NOMO-1 (cell line): ENCODE measurements around the gene CDH2.

Experiments
- DNase-seq, 2 experiments: peaks; one replicate each; lab custom pipeline; 2025; ENCODE audit not compliant: unreplicated experiment in 2 of 2; lab: John Stamatoyannopoulos, UW

Gene CDH2

DNA sequence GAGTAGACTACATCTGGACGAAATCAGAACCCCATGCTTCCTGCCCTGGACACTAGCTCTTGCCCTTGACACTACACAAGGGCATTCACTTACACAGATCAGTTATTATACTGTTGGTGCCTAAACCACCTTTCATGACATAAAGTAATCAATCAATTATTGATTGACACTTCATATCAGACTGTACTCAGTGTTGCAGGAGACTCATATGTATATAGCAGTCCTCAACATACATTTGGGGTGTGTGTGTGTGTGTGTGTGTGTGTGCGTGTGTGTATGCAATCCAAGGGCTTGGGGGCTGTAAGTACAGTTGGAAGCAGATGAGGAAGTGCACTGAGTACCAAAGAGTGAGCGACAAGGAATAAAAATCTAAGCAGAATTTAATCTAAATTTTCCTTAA lies 5.1 kb downstream of the CDH2 start:
- DNase-seq, result no peak

DNA sequence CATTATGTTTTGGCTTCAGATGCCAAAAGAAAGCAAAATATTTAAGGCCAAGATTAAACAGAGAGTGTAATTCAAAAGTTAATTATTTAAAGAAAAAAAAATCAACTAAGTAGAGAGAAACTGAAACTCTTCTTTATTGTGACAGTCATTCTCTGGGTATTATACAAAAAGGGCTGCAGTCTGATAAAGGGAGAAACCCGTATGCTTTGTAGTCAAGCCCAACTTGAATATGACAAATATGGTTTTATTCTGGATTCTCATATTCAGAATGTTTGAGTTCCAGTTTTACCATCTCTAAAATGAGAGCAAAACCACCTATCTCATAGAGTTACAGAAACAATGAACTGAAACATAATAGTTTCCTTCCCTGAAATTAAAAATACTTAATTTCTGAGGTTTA lies 8.2 kb downstream of the CDH2 start:
- no peak for DNase-seq

- no peak for DNase-seq
These were observed 9.0 kb downstream of the CDH2 start for GRCh38 chr18:28167835-28168349.

DNA sequence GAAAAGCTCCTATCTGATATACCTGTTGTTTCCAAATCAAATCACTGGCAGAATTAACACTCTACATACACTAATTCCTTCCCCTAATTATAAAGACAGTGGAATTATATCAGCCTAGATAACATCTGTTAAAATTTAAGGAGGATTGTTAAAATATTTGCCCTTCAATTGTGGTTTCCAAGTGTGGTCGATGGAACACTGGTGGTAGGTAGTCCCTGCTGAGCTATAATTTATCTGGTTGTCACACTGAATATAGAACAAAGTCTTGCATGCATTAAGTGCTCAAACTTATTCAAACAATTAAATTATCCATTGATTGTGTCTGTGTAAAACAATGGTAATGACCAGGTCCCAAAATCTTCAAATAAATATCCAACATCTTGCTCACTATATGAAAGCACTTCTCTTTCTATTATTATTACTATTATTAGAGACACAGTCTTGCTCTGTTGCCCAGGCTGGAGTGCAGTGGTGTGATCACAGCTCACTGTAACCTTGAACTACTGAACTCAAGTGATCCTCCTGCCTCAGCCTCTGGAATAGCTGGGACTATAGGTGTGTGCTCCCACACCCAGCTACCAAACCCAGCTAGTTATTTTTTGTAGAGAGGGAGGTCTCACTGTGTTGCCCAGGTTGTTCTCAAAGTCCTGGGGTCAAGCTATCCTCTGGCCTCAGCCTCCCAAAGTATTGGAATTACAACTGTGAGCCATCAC lies 12.0 kb downstream of the CDH2 start:
- no peak for DNase-seq

- DNase-seq, result no peak
These were observed 13.6 kb downstream of the CDH2 start for GRCh38 chr18:28163201-28163775.

GRCh38 chr18:28161608-28162599 lies 15.0 kb downstream of the CDH2 start:
- DNase-seq, result no peak

DNA sequence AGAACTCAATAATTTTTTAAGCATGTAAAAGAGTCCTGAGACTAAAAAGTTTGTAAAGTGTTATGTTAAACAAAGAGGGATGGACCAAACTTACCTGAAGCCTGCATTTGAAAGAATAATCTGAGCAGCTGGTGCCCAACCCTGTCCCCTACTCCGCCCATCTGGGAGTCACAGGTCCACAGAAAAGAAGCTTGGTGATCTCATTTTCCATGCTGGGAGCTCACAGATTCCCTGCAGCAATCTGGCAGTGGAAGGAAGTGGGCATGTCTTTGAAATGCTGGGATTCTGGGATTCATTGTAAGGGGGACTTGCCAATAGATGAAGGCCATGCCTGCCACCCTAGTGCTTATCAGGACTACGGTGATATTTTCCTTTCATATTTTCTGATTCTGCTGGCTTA lies 17.9 kb downstream of the CDH2 start:
- DNase-seq, result no peak

DNA sequence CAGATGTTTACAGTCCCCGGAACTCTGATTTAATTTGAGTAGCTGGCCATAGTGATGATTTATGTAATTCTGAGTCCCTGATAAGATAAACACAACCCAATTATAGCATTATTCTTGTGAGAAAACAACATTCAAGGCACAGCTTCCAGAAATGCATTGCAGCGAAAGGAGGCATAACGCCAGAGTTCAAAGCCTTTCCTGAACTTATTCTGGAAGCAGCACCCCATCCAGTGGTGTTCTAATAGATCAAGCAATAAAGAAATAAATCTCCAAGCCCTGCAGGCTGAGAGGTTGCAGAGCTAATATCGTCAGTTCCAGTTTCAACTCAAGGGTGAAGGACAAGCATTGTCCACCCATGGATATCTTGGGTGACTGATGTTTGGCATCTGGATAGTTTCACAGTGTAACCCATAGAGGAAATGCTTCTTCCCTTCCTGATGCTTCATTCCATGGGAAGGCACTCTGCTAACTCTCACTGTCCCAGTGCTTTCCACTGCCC lies 18.8 kb downstream of the CDH2 start:
- DNase-seq, result no peak

DNA sequence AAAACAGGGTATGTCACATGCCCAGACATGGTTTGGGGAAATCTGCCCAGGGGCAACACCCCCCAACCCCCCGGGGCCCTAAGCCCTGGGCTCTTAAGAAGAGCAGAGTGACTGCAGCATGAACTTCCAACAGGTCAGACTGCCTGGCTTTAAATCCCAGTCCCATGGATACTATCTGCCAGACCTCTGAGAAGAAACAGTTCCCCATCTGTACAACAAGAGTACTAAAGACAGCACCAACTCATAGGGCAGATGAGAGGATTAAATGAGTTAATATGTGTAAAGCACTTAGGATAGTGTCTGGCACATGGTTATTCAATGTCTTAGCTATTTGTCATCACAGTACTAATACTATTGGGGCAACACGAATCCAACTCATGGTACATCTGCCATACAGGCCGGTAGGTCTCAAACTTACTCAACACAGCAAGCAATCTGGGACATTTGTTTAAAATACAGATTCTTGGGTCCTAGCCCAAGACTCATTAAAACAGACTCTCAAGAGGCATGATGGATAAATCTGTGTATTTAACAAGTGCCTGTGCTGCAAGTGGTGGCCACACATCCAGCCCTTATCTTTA lies 23.4 kb downstream of the CDH2 start:
- DNase-seq, result no peak

GRCh38 chr18:28152754-28153153 lies 24.2 kb downstream of the CDH2 start:
- no peak for DNase-seq

- DNase-seq, result no peak
These were observed 24.6 kb downstream of the CDH2 start for GRCh38 chr18:28152354-28152753.

DNA sequence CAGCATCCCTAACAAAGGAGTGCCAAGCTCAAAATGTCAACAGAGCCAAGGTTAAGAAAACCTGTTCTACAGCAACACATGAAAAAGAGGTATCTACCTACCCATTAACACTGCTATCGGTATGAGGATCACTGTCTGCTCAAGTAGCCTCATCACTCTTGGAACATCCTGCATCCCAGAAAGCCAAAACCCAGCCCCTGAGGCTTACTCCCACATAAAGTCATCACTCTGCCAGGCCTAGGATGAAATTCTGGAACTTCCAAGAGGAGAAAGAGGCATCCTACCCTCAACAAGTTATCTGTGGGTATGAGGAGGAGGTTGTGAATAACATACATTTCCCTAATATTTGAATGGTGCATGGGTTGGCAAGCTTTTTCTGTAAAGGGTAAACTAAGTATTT lies 25.5 kb downstream of the CDH2 start:
- DNase-seq, result no peak

GRCh38 chr18:28150925-28151324 lies 26.0 kb downstream of the CDH2 start:
- DNase-seq, result no peak

GRCh38 chr18:28149810-28150420 lies 27.0 kb downstream of the CDH2 start:
- no peak for DNase-seq

GRCh38 chr18:28147674-28148171 lies 29.2 kb downstream of the CDH2 start:
- DNase-seq, result no peak

DNA sequence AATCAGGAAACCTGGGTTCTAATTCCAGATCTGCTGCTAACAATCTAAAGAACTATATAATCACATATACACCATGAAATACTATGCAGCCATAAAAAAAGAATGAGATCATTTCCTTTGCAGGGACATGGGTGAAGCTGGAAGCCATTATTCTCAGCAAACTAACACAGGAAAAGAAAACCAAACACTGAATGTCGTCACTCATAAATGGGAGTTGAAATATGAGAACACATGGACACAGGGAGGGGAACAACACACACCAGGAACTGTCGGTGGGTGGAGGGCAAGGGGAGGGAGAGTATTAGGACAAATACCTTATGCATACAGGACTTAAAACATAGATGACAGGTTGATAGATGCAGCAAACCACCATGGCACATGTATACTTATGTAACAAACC lies 33.2 kb downstream of the CDH2 start:
- DNase-seq, result no peak

GRCh38 chr18:28138816-28139215 lies 38.1 kb downstream of the CDH2 start:
- DNase-seq, result no peak

DNA sequence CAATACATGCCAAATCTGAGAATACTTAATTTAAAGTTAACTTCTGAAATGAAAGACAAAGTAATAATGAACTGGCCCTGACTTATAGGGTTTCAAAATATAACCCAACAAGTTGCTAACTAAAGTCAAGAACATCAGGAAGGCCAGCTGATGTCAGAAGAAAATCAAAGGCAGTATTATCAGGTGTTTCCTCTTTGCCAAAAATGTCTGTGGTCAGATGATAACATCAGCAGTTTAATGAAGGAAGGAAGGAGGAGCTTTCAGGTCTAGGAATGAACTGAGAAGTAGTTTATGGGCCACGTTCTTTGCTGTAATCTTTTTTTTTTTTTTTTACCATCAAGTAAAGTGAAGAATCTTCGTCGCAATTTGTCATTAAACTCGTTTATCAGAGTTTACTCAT lies 40.9 kb downstream of the CDH2 start:
- DNase-seq, result no peak

DNA sequence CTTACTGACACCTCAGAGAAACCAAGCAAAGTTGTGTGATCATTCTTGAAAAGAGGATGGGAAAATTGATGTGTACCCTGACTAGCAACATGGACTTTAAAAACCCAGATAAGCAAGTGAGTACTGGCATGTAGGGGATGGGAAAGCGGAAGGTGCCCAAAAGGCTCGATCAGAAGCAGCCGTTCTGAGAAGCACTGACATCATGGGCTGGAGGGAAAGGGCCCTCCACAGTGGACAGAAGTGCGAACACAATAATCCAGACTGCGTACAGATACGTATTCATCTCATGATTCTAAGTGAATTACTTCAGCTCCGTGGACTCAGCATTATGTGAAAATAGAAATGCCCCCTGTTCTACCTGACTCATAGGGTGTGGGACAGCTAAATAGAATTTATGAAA lies 42.2 kb downstream of the CDH2 start:
- no peak for DNase-seq

GRCh38 chr18:28132084-28132483 lies 44.8 kb downstream of the CDH2 start:
- no peak for DNase-seq
